ENCODE measurements around the gene CTAGE6.
"Not testable (repeated sequence)": the region's sequence is repeated elsewhere in the genome, so short reads cannot be mapped to it uniquely, and the experiment has no call there.

DNA sequence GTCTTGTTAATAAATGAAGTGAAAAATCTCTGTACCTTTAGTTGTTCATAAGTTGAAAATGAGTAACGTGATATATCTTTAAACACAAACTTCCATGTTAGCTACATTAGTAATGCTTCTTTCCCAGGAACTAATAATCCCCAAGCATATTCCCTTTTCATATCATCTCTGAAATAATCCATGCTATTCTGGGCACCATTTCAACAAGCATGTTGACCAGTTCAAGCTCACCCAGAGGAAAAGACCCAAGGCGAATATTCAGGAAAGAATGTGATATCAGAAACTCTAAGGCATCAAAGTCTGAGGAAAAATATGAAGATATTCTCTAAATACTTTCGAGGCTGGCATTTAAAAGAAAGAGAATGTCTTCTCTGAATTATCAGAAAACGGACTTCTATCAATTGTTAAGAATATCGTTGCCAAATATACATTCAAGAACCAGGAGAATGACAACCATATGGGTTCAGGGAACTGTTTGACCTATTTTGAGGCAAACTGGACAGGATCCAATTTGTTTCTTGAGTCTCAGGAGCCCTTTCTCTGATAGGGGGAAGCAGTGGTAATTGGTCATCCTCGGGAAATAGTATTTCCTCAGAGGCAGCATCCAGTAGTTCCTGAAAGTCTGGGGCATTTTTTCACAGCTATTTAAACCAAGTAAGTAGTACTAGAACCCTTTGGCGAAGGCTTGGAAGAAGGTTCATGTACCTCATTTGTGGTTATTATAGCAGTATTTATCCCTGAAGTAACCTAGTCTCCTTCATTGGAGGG lies 28.1 kb upstream of the CTAGE6 start:
- TF ChIP-seq, protein P1, sequence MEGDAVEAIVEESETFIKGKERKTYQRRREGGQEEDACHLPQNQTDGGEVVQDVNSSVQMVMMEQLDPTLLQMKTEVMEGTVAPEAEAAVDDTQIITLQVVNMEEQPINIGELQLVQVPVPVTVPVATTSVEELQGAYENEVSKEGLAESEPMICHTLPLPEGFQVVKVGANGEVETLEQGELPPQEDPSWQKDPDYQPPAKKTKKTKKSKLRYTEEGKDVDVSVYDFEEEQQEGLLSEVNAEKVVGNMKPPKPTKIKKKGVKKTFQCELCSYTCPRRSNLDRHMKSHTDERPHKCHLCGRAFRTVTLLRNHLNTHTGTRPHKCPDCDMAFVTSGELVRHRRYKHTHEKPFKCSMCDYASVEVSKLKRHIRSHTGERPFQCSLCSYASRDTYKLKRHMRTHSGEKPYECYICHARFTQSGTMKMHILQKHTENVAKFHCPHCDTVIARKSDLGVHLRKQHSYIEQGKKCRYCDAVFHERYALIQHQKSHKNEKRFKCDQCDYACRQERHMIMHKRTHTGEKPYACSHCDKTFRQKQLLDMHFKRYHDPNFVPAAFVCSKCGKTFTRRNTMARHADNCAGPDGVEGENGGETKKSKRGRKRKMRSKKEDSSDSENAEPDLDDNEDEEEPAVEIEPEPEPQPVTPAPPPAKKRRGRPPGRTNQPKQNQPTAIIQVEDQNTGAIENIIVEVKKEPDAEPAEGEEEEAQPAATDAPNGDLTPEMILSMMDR (conservative IDR thresholded peaks at IDR 0.05 in 1 of 2, IDR thresholded peaks at IDR 0.05 in 1 of 2; ENCODE audit: low read depth in 1 of 2, low read length in 2 of 2) = not testable (repeated sequence)
- not testable (repeated sequence) for TF ChIP-seq EZH2 (IDR thresholded peaks at IDR 0.05; ENCODE audit: low read length, missing control alignments)

Measured in fibroblast of lung (primary cell).